CD14-positive monocyte (primary cell): Measurements from ENCODE around the gene RUFY2. TPM values are rescaled to one million over a fixed set of nuclear protein-coding genes. Genes with fewer than 3 reads are reported as not detected.
"Not testable (repeated sequence)": the region's sequence is repeated elsewhere in the genome, so short reads cannot be mapped to it uniquely, and the experiment has no call there.

Experiments
- DNase-seq, 3 donors: peaks; one replicate each; pipeline ENCODE4 v3.0.0-alpha.2; 2011 to 2022
- H2AFZ ChIP-seq: 2 replicates; pipeline ENCODE4 v1.6.0; 2012; ENCODE audit warnings: mild to moderate bottlenecking, low read depth, low read length, inconsistent platforms; ENCODE audit not compliant: insufficient read depth, poor library complexity, severe bottlenecking
- H3K27ac ChIP-seq, 2 donors: 1 replicate in 1 of 2; 2 replicates in 1 of 2; pipeline ENCODE4 v1.5.1; 2012 to 2013; ENCODE audit warnings: low read length in 2 of 2, control low read depth in 1 of 2, inconsistent platforms in 1 of 2, low read depth in 1 of 2, mild to moderate bottlenecking in 1 of 2
- H3K27me3 ChIP-seq, 2 donors: one replicate each; pipeline versions ENCODE4 v1.6.0 to v1.6.1; 2011 to 2013; ENCODE audit warnings: low read length in 2 of 2; ENCODE audit not compliant: control insufficient read depth in 2 of 2, insufficient read depth in 2 of 2
- H3K36me3 ChIP-seq, 2 donors: replicated peaks in 1 of 2; 1 replicate in 1 of 2; 2 replicates in 1 of 2; pipeline versions ENCODE4 v1.5.1 to v1.6.1; 2012 to 2013; ENCODE audit warnings: low read length in 2 of 2, control low read depth in 1 of 2, inconsistent platforms in 1 of 2, mild to moderate bottlenecking in 1 of 2; ENCODE audit not compliant: insufficient read depth in 2 of 2, control insufficient read depth in 1 of 2
- H3K4me1 ChIP-seq, 2 donors: 1 replicate in 1 of 2; 2 replicates in 1 of 2; pipeline versions ENCODE4 v1.5.1 to v1.6.1; 2012 to 2013; ENCODE audit warnings: low read length in 2 of 2, control low read depth in 1 of 2, inconsistent platforms in 1 of 2, mild to moderate bottlenecking in 1 of 2, moderate library complexity in 1 of 2; ENCODE audit not compliant: insufficient read depth in 2 of 2, control insufficient read depth in 1 of 2
- H3K4me2 ChIP-seq: replicated peaks from 2 replicates; pipeline ENCODE3; 2012; ENCODE audit warnings: low read length, moderate library complexity, mild to moderate bottlenecking; ENCODE audit not compliant: poor library complexity, severe bottlenecking; ENCODE audit errors: extremely low read depth
- H3K4me3 ChIP-seq, 3 experiments: fragments of 200-600 bp in 1 of 3; sonication (generic) in 1 of 3; replicated peaks in 1 of 3; 1 replicate in 2 of 3; 2 replicates in 1 of 3; pipeline ENCODE4 v1.5.1; 2011 to 2013; ENCODE audit warnings: low read length in 3 of 3, mild to moderate bottlenecking in 3 of 3, control low read depth in 2 of 3, low read depth in 2 of 3, inconsistent platforms in 1 of 3, moderate library complexity in 1 of 3
- H3K79me2 ChIP-seq: 2 replicates; pipeline ENCODE4 v1.6.0; 2012; ENCODE audit warnings: mild to moderate bottlenecking, control low read depth, inconsistent platforms, low read length, moderate library complexity; ENCODE audit not compliant: insufficient read depth
- H3K9ac ChIP-seq: 2 replicates; pipeline ENCODE4 v1.6.0; 2017; ENCODE audit warnings: low read length, mild to moderate bottlenecking; ENCODE audit not compliant: insufficient read depth, poor library complexity, severe bottlenecking
- H3K9me3 ChIP-seq, 2 donors: replicated peaks in 1 of 2; 1 replicate in 1 of 2; 2 replicates in 1 of 2; pipeline versions ENCODE4 v1.5.1 to v1.6.1; 2012 to 2013; ENCODE audit warnings: low read length in 2 of 2, control low read depth in 1 of 2; ENCODE audit not compliant: control insufficient read depth in 1 of 2, insufficient read depth in 1 of 2
- H4K20me1 ChIP-seq: 2 replicates; pipeline ENCODE4 v1.6.0; 2012; ENCODE audit warnings: mild to moderate bottlenecking, low read length, control low read depth, moderate library complexity; ENCODE audit not compliant: insufficient read depth
- H3K27ac Mint-ChIP-seq, 7 donors: one replicate each; pipeline ENCODE4 v1.8.0; 2020; ENCODE audit warnings: mild to moderate bottlenecking in 7 of 7, mixed read lengths in 7 of 7, moderate library complexity in 6 of 7, inconsistent platforms in 2 of 7
- H3K27me3 Mint-ChIP-seq, 3 donors: one replicate each; pipeline ENCODE4 v1.8.0; 2021 to 2022; ENCODE audit warnings: low read depth in 3 of 3, mild to moderate bottlenecking in 3 of 3, mixed read lengths in 3 of 3, moderate library complexity in 3 of 3, inconsistent platforms in 1 of 3
- H3K36me3 Mint-ChIP-seq, 2 donors: one replicate each; pipeline ENCODE4 v1.8.0; 2020; ENCODE audit warnings: mixed read lengths in 2 of 2, inconsistent platforms in 1 of 2, mild to moderate bottlenecking in 1 of 2
- H3K4me1 Mint-ChIP-seq: one replicate; pipeline ENCODE4 v1.8.0; 2020; ENCODE audit warnings: mild to moderate bottlenecking, mixed read lengths
- H3K4me3 Mint-ChIP-seq, 2 donors: one replicate each; pipeline ENCODE4 v1.8.0; 2020; ENCODE audit warnings: mild to moderate bottlenecking in 2 of 2, mixed read lengths in 2 of 2, moderate library complexity in 1 of 2
- H3K9me3 Mint-ChIP-seq, 7 donors: one replicate each; pipeline ENCODE4 v1.8.0; 2020 to 2022; ENCODE audit warnings: mixed read lengths in 7 of 7, mild to moderate bottlenecking in 6 of 7, moderate library complexity in 6 of 7, inconsistent platforms in 2 of 7
- WGBS: methylation state at CpG from one replicate; pipeline ENCODE4 v1.1.5; 2013; ENCODE audit warnings: missing lambda C conversion rate; ENCODE audit not compliant: insufficient coverage; 5-methylcytosine and 5-hydroxymethylcytosine counted together
- intact Hi-C, 2 donors: fragments of 100-400 bp; cut with micrococcal nuclease; formaldehyde crosslinking; loops; one replicate each; pipeline versions ENCODE4 v1.15.0 to v1.15.1; 2023
- polyA minus RNA-seq: library from RNA; depleted of rRNA, polyadenylated mRNA; stranded (reverse); fragments of >200 nt; gene quantifications from 2 replicates; pipeline ENCODE4 v1.2.3, GENCODE V29; 2012
- polyA plus RNA-seq, 3 donors: library from polyadenylated mRNA; depleted of rRNA in 1 of 3; unstranded in 2 of 3; stranded (reverse) in 1 of 3; fragments of 300-500 nt in 2 of 3; fragments of >200 nt in 1 of 3; fragmentation: Illumina TruSeq in 2 of 3; gene quantifications; 1 replicate in 2 of 3; 2 replicates in 1 of 3; pipeline ENCODE4 v1.2.3, GENCODE V29; 2012 to 2021
- total RNA-seq, 12 experiments: library from RNA in 1 of 12; stranded (reverse) in 1 of 12; fragments of 120-200 nt in 1 of 12; gene quantifications; one replicate each; pipeline ENCODE4 v1.2.4 and lab custom pipeline; 2013 to 2026; ENCODE audit warnings: mixed read lengths in 6 of 12, inconsistent platforms in 1 of 12
- TF ChIP-seq, protein P1 (sequence below): fragments of 200-600 bp; IDR thresholded peaks from one replicate; pipeline ENCODE4 v1.8.0; 2022; ENCODE audit warnings: antibody characterized with exemption, mild to moderate bottlenecking

The RUFY2 gene, protein sequence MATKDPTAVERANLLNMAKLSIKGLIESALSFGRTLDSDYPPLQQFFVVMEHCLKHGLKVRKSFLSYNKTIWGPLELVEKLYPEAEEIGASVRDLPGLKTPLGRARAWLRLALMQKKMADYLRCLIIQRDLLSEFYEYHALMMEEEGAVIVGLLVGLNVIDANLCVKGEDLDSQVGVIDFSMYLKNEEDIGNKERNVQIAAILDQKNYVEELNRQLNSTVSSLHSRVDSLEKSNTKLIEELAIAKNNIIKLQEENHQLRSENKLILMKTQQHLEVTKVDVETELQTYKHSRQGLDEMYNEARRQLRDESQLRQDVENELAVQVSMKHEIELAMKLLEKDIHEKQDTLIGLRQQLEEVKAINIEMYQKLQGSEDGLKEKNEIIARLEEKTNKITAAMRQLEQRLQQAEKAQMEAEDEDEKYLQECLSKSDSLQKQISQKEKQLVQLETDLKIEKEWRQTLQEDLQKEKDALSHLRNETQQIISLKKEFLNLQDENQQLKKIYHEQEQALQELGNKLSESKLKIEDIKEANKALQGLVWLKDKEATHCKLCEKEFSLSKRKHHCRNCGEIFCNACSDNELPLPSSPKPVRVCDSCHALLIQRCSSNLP
- total RNA-seq (2013) = 10.1 TPM
- 1 to 10 TPM; 2.8 to 3.9 (median 3.3) TPM for polyA plus RNA-seq
- 2.4 and 3.9 TPM in 2 replicates for polyA minus RNA-seq
- 7.9 to 23.2 (median 13.5) reads per million in 11 experiments for total RNA-seq (lab: John Stamatoyannopoulos, UW)

DNA sequence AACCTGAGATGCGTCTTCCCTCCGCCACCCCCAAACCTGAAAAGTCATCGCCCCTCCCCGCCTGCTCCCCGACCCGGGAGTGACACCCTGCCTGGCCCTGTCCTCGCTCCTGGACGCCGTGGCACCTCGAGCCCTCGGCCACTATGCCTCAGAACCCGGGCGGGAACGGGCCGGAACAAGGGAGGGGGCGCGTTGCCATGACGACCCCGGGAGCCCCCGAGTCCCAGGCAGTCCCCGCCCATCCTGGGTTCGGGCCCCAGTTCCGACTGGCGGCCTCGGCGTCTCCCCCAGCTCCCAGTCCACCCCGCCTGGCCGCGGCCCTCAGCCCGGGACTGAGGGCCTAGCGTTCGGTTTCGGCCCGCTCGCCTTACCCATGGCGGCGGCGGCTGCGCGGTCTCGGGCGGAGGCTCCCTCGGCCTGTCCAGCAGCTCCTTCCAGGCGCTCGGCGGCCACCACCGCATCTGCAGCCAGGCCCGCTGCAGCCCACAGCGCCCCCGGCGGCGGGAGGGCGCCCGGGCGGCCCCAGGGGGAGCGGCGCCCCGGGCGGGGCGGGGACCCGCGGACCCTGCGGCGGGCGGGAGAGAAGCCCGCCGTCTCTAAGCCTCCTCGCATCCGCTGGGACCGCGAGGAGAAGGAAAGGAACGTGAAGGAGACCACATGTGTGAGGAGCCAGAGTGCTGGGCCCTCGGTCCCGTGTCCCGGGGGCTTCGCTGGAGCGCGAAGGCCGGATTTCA is at the start of gene RUFY2:
Gene RUFY2 (minus strand): TSS at position 463 of the 734 bp plus-strand sequence. CDS start 88 bp downstream, at position 375.
- peak within 1 kb of the TSS; percentile 42 to 93 (median 78) for H3K27ac Mint-ChIP-seq
- Histone ChIP-seq H3K36me3 (no peaks in the 10 kb centered on the region), H3K9ac (peak within 1 kb of the TSS; percentile 96), H3K27me3 (no peaks in the 10 kb centered on the region), H3K4me1 (peaks cover 10 to 16% of the 10 kb centered on the region in 2 donors), H3K27ac (peak within 1 kb of the TSS; percentile 17 to 88), H2AFZ (peak within 1 kb of the TSS; percentile 99), H3K4me3 (peak within 1 kb of the TSS; percentile 84 to 99 (median 96)), H3K4me2 (peak within 1 kb of the TSS; percentile 97), H3K79me2 (peaks cover 37% of the 10 kb centered on the region), H4K20me1 (peaks cover 3% of the 10 kb centered on the region), H3K9me3 (no peaks in the 10 kb centered on the region)
- DNase-seq = peak; percentile 56 to 78 (median 66)
- H3K9me3 Mint-ChIP-seq = no peaks in the 10 kb centered on the region
- intact Hi-C loops = no loop called here
- peak within 1 kb of the TSS; percentile 92 to 93 for H3K4me3 Mint-ChIP-seq
- TF ChIP-seq, protein P1, sequence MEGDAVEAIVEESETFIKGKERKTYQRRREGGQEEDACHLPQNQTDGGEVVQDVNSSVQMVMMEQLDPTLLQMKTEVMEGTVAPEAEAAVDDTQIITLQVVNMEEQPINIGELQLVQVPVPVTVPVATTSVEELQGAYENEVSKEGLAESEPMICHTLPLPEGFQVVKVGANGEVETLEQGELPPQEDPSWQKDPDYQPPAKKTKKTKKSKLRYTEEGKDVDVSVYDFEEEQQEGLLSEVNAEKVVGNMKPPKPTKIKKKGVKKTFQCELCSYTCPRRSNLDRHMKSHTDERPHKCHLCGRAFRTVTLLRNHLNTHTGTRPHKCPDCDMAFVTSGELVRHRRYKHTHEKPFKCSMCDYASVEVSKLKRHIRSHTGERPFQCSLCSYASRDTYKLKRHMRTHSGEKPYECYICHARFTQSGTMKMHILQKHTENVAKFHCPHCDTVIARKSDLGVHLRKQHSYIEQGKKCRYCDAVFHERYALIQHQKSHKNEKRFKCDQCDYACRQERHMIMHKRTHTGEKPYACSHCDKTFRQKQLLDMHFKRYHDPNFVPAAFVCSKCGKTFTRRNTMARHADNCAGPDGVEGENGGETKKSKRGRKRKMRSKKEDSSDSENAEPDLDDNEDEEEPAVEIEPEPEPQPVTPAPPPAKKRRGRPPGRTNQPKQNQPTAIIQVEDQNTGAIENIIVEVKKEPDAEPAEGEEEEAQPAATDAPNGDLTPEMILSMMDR = peak; percentile 92
- under 1% methylated on average over 78 of the region's 79 CpGs for WGBS
- peaks cover 0 to 5% of the 10 kb centered on the region in 2 donors for H3K36me3 Mint-ChIP-seq
- peaks cover 0 to 3% (median 3%) of the 10 kb centered on the region in 3 donors for H3K27me3 Mint-ChIP-seq
- H3K4me1 Mint-ChIP-seq = peaks cover 19% of the 10 kb centered on the region

DNA sequence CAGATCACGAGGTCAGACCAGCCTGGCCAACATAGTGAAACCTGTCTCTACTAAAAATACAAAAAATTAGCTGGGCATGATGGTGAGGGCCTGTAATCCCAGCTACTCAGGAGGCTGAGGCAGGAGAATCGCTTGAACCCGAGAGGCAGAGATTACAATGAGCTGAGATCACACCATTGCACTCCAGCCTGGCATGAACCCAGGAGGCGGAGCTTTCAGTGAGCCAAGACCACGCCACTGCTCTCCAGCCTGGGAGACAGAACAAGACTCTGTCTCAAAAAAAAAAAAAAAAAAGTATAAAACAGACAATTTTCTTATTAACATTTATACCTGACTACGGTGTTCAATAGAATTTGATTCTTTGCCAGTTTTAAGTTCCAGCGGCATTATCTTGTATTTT is 42.6 kb upstream of the RUFY2 start:
- H3K36me3 ChIP-seq = peaks cover 5 to 44% of the 10 kb centered on the region in 2 donors
- Mint-ChIP-seq H3K36me3 (peaks cover 23 to 56% of the 10 kb centered on the region in 2 donors), H3K27ac (peak overlapping the region in 1 of 7 donors; percentile 18)
- H3K4me2 ChIP-seq, H3K9ac ChIP-seq, H3K4me3 Mint-ChIP-seq, H4K20me1 ChIP-seq, intact Hi-C loops, H3K4me1 Mint-ChIP-seq, H3K27ac ChIP-seq, H3K4me1 ChIP-seq, DNase-seq, H3K79me2 ChIP-seq, H3K4me3 ChIP-seq, H2AFZ ChIP-seq, H3K9me3 ChIP-seq, H3K27me3 Mint-ChIP-seq, H3K9me3 Mint-ChIP-seq, H3K27me3 ChIP-seq: not testable (repeated sequence)
- WGBS = 92% methylated on average over 2 of the region's 7 CpGs
